Smooth muscle cell (in vitro differentiated cells): ENCODE measurements around the gene EIF4EBP3. TPM values are rescaled to one million over a fixed set of nuclear protein-coding genes. Genes with fewer than 3 reads are reported as not detected.

Source experiments
- DNase-seq: peaks from one replicate; lab custom pipeline; 2025; ENCODE audit not compliant: unreplicated experiment; lab: John Stamatoyannopoulos, UW
- H2AFZ ChIP-seq: fragments of 200-600 bp; sonication (generic); 2 replicates; pipeline ENCODE4 v1.6.0; 2016; ENCODE audit warnings: antibody characterized with exemption, low read depth, mild to moderate bottlenecking
- H3F3A ChIP-seq: fragments of 200-600 bp; sonication (generic); 2 replicates; pipeline ENCODE4 v1.6.0; 2017; ENCODE audit warnings: antibody characterized with exemption, low read depth
- H3K27ac ChIP-seq: fragments of 200-600 bp; sonication (generic); 2 replicates; pipeline ENCODE4 v1.5.1; 2016; ENCODE audit warnings: low read depth, mild to moderate bottlenecking
- H3K27me3 ChIP-seq: fragments of 200-600 bp; sonication (generic); 2 replicates; pipeline ENCODE4 v1.6.1; 2016; ENCODE audit warnings: low read depth, mild to moderate bottlenecking
- H3K36me3 ChIP-seq: fragments of 200-600 bp; sonication (generic); 2 replicates; pipeline ENCODE4 v1.5.1; 2016; ENCODE audit warnings: low read depth
- H3K4me1 ChIP-seq: fragments of 200-600 bp; sonication (generic); 2 replicates; pipeline ENCODE4 v1.5.1; 2016; ENCODE audit warnings: low read depth
- H3K4me2 ChIP-seq: fragments of 200-600 bp; sonication (generic); 2 replicates; pipeline ENCODE4 v1.6.0; 2016; ENCODE audit warnings: mild to moderate bottlenecking
- H3K4me3 ChIP-seq: fragments of 200-600 bp; sonication (generic); 2 replicates; pipeline ENCODE4 v1.5.1; 2016; ENCODE audit warnings: mild to moderate bottlenecking
- H3K79me2 ChIP-seq: fragments of 200-600 bp; sonication (generic); 2 replicates; pipeline ENCODE4 v1.6.0; 2016; ENCODE audit warnings: low read depth, mild to moderate bottlenecking
- H3K9ac ChIP-seq: fragments of 200-600 bp; sonication (generic); 2 replicates; pipeline ENCODE4 v1.6.0; 2016; ENCODE audit warnings: low read depth
- H3K9me3 ChIP-seq: fragments of 200-600 bp; sonication (generic); replicated peaks from 2 replicates; pipeline ENCODE4 v1.5.1; 2016; ENCODE audit warnings: low read depth
- H4K20me1 ChIP-seq: fragments of 200-600 bp; sonication (generic); 2 replicates; pipeline ENCODE4 v1.6.0; 2016; ENCODE audit warnings: low read depth
- WGBS: methylation state at CpG from one replicate; pipeline ENCODE4 v1.1.7; 2016; ENCODE audit warnings: low lambda C conversion rate; 5-methylcytosine and 5-hydroxymethylcytosine counted together
- polyA plus RNA-seq: library from polyadenylated mRNA; unstranded; fragments of >200 nt; fragmentation: Nextera tagmentation; extraction: Ambion mirVana; gene quantifications from 2 replicates; pipeline ENCODE4 v1.2.1, GENCODE V29; 2016
- total RNA-seq: library from RNA; depleted of rRNA; stranded (reverse); fragments of >200 nt; gene quantifications from 2 replicates; pipeline ENCODE4 v1.2.3, GENCODE V29; 2014
- TF ChIP-seq, protein P1 (sequence below): fragments of 200-600 bp; sonication (generic); IDR thresholded peaks from 2 replicates; pipeline ENCODE4 v1.5.1; 2017; ENCODE audit warnings: borderline replicate concordance, mild to moderate bottlenecking, antibody characterized with exemption; ENCODE audit not compliant: insufficient read depth, poor library complexity, severe bottlenecking

EIF4EBP3 gene
- total and polyA plus RNA-seq, 2 experiments from 2014 or later = 3.4 TPM; not detected in 1

DNA sequence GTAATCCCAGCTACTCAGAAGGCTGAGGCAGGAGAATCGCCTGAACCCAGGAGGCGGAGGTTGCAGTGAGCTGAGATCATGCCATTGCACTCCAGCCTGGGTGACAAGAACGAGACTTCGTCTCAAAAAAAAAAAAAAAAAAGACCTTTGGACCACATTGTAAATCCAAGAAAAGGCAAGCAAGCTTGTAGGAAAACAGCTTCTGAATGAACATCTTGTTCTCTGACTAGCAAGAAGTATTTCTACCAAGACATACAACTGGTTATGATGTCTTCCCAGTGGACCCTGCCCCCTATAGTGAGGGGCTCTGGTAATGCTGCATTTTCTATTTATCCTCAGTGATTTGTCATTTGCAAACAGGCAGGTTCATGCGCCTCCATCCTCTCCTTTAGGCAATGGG, 4.5 kb upstream of the EIF4EBP3 start:
- no peak overlapping the region for H2AFZ ChIP-seq
- no peaks in the 10 kb centered on the region for H3K79me2 ChIP-seq
- no peak for DNase-seq
- H3K9ac ChIP-seq = no peak overlapping the region
- WGBS = 95% methylated on average over 5 of the region's 5 CpGs
- peaks cover 4% of the 10 kb centered on the region for H4K20me1 ChIP-seq
- no peak overlapping the region for H3K27ac ChIP-seq
- no peaks in the 10 kb centered on the region for H3K27me3 ChIP-seq
- no peak overlapping the region for H3K4me3 ChIP-seq
- no peak overlapping the region for H3K4me2 ChIP-seq
- peaks cover 9% of the 10 kb centered on the region for H3K4me1 ChIP-seq
- TF ChIP-seq, protein P1, sequence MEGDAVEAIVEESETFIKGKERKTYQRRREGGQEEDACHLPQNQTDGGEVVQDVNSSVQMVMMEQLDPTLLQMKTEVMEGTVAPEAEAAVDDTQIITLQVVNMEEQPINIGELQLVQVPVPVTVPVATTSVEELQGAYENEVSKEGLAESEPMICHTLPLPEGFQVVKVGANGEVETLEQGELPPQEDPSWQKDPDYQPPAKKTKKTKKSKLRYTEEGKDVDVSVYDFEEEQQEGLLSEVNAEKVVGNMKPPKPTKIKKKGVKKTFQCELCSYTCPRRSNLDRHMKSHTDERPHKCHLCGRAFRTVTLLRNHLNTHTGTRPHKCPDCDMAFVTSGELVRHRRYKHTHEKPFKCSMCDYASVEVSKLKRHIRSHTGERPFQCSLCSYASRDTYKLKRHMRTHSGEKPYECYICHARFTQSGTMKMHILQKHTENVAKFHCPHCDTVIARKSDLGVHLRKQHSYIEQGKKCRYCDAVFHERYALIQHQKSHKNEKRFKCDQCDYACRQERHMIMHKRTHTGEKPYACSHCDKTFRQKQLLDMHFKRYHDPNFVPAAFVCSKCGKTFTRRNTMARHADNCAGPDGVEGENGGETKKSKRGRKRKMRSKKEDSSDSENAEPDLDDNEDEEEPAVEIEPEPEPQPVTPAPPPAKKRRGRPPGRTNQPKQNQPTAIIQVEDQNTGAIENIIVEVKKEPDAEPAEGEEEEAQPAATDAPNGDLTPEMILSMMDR = no peak
- H3F3A ChIP-seq = no peaks in the 10 kb centered on the region
- H3K36me3 ChIP-seq = peaks cover 11% of the 10 kb centered on the region
- no peaks in the 10 kb centered on the region for H3K9me3 ChIP-seq

DNA sequence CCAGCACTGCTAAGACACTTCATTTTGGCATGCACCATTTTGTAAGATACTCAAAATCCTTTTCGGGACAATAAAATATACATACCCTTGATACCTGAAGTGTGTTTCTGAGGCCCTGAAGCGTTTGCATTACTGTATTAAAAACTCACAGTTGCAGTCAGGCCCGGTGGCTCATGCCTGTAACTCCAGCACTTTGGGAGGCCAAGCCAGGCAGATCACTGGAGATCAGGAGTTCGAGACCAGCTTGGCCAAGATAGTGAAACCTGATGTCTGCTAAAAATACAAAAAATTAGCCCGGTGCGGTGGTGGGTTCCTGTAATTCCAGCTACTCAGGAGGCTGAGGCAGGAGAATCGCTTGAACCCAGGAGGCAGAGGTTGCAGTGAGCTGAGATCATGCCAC, 2.5 kb upstream of the EIF4EBP3 start:
- Histone ChIP-seq H3K27me3 (no peaks in the 10 kb centered on the region), H2AFZ (no peak overlapping the region), H3F3A (peaks cover 5% of the 10 kb centered on the region), H3K4me1 (peaks cover 15% of the 10 kb centered on the region), H3K79me2 (no peaks in the 10 kb centered on the region), H3K9ac (no peak overlapping the region), H3K9me3 (no peaks in the 10 kb centered on the region), H3K27ac (no peak overlapping the region), H4K20me1 (peaks cover 23% of the 10 kb centered on the region), H3K4me2 (no peak overlapping the region), H3K36me3 (no peaks in the 10 kb centered on the region), H3K4me3 (no peak overlapping the region)
- WGBS = 98% methylated on average over 7 of the region's 7 CpGs
- DNase-seq = no peak
- TF ChIP-seq, protein P1 = no peak

DNA sequence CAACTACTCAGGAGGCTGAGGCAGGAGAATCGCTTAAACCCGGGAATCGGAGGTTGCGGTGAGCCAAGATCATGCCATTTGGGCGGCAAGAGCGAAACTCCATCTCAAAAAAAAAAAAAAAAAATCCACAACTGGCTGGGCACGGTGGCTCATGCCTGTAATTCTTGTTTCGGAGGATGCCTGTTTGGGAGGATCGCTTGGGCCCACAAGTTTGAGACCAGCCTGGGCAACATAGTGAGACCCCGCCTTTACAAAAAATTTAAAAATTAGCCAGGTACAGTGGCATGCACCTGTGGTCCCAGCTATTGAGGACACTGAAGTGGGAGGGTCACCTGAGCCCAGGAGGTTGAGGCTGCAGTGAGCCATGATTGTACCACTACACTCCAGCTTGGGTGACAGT, 1.9 kb upstream of the EIF4EBP3 start:
- no peak overlapping the region for H3K4me3 ChIP-seq
- no peak overlapping the region for H2AFZ ChIP-seq
- no peak for DNase-seq
- H3K27ac ChIP-seq = no peak overlapping the region
- 97% methylated on average over 9 of the region's 10 CpGs for WGBS
- no peaks in the 10 kb centered on the region for H3K79me2 ChIP-seq
- peaks cover 6% of the 10 kb centered on the region for H3F3A ChIP-seq
- no peaks in the 10 kb centered on the region for H3K27me3 ChIP-seq
- H3K9ac ChIP-seq = no peak overlapping the region
- H3K4me1 ChIP-seq = peaks cover 15% of the 10 kb centered on the region
- H3K36me3 ChIP-seq = no peaks in the 10 kb centered on the region
- H4K20me1 ChIP-seq = peaks cover 29% of the 10 kb centered on the region
- H3K9me3 ChIP-seq = no peaks in the 10 kb centered on the region
- H3K4me2 ChIP-seq = no peak overlapping the region
- TF ChIP-seq, protein P1 = no peak

DNA sequence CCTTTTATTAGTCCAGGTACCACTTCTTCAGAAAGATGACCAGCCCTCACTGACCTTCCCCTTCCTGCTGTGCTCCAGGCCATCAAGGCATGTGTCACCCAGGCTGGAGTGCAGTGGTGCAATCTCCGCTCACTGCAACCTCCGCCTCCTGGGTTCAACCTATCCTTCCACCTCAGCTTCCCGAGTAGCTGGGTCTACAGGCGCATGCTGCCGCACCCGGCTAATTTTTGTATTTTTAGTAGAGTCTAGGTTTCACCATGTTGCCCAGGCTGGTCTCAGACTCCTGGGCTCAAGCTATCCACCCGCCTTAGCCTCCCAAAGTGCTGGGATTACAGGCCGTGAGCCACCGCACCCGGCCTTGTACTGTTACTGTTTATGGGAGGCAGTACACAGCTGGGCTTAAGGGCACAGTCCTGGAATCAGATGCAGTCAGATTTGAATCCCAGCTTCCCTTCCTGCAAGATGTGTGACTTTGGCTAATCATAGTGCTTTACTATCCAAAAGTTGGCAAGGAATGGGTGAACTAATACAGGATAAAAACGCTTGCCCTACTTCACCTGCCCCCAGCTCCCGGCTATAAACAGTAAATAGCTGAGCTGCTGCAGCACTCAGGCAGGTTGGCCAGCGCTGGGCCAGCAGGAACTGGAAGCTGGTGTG, 483 bp upstream of the EIF4EBP3 start:
- peaks cover 15% of the 10 kb centered on the region for H3K4me1 ChIP-seq
- DNase-seq = no peak
- H3K9me3 ChIP-seq = no peaks in the 10 kb centered on the region
- peaks cover 41% of the 10 kb centered on the region for H4K20me1 ChIP-seq
- H3K4me3 ChIP-seq = peak overlapping the region; percentile 51
- no peaks in the 10 kb centered on the region for H3K36me3 ChIP-seq
- peak overlapping the region; percentile 82 for H3K27ac ChIP-seq
- no peak overlapping the region for H3K9ac ChIP-seq
- H3K79me2 ChIP-seq = no peaks in the 10 kb centered on the region
- 62% methylated on average over 13 of the region's 13 CpGs for WGBS
- H3K4me2 ChIP-seq = peak overlapping the region; percentile 89
- H2AFZ ChIP-seq = no peak overlapping the region
- TF ChIP-seq, protein P1 = no peak
- H3F3A ChIP-seq = peaks cover 15% of the 10 kb centered on the region
- no peaks in the 10 kb centered on the region for H3K27me3 ChIP-seq
